HG02938 (cell line): ENCODE measurements around the gene TMEM39A.
A peak's percentile ranks its signal among the peaks of the same experiment; 100 is the strongest.

Experiments
- ATAC-seq: cut with Tn5 transposase; IDR thresholded peaks from one replicate; pipeline ENCODE4 v1.9.1; 2021; ENCODE audit warnings: mild to moderate bottlenecking, moderate library complexity; ENCODE audit not compliant: unreplicated experiment

The TMEM39A gene

DNA sequence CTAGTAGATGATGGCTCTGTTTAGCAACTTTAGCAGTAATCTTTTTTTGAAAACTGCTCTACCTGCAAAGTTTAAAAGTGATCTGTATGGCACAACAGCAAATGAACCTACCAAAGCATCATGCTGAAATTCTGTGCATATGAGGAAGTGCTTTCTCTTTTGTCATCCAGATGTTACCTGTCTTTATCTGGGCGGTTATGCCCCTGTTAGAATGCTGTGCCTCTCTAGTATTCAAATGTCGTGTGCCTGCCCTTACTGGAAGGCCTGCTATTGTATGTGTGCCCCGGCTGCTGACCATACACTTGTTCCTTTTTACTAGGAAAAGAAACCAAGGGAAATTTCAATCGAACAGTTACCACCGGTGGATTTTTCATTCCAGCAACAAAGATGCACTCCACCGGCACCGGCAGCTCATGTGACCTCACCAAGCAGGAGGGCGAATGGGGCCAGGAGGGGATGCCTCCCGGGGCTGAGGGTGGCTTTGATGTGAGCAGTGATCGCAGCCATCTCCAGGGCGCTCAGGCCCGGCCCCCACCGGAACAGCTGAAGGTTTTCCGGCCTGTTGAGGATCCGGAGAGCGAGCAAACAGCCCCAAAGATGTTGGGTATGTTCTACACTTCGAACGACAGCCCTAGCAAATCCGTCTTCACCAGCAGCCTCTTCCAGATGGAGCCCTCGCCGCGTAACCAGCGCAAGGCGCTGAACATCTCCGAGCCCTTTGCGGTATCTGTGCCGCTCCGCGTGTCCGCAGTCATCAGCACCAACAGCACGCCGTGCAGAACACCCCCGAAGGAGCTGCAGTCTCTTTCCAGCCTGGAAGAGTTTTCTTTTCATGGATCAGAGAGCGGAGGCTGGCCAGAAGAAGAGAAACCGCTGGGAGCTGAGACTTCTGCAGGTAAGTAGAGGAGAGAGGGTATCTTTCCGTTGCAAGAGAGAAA, 61.6 kb downstream of the TMEM39A start:
- peak; percentile 77 for ATAC-seq

DNA sequence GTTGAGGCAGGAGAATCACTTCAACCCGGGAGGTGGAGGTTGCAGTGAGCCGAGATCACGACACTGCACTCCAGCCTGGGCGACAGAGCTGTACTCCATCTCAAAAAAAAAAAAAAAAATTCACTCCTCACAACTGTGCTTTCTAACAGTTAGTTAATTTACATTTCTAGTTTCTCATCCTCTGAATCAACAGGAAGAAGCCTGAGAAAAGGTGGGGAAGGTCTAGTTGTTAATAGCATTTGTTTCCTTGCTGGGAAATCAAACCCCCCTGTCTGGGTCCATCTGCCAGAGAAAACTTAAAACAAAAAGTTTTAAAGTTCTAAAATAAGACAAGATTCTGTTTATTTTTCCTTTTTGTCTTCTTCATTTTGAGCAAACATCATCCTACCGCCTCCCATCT, 62.3 kb downstream of the TMEM39A start:
- ATAC-seq = peak; percentile 41

DNA sequence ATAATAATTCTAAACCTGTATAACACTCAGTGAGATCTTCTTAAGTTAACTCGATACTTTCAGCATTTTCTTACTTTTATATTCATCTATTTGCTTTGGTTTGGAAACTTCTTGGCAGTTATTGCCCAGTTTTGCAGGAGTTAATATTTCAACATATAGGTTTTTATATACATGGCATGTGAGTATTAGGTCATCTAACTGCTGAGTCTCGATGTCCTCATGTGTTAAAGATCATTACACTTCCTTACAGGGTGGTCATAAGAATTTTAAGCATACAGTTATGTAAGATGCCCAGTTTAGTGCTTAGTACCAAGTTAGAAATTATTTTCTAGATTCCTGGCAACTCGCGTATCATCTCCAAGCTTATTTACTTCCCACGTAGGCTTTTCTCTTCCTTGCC, 62.9 kb downstream of the TMEM39A start:
- ATAC-seq = no peak

DNA sequence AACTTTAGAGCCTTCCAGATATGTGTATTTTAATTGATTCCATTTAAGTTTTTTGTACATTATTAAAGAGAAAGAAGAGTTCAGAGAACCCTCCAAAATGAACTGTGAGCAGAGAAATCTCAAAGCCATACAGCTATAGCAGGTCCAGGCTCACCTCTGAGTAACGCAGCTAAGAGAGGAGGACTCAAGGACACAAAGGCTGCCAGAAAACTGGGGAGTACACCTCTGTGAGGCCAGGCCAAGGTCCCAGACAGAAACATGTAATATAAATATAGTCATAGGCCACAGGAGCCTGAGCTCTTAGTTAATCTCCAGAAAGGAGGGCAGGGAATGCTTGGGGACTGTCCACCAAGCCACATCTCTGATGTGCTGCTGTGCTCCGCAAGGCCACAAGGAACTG, 66.5 kb downstream of the TMEM39A start:
- no peak for ATAC-seq

DNA sequence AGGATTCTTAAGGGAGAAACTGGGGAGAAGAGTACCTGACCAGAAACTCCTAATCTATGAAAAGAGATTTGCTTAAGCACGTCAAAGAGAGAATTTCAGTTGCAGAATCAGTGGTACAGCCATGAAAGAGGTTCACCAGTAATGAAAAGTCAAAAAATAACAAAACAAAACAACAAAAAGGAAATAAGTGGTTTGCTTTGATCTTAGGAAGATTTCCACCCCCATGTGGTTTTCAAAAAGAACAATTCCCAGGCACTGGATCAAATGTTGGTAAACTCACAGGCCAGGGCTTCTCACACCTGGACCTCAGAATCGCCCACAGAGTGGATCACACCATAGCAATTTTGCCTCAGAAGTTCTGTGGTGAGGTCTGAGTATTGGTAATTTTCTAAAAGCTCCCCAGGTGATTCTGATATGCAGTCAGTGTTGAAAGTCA, 67.5 kb downstream of the TMEM39A start:
- peak; percentile 73 for ATAC-seq

DNA sequence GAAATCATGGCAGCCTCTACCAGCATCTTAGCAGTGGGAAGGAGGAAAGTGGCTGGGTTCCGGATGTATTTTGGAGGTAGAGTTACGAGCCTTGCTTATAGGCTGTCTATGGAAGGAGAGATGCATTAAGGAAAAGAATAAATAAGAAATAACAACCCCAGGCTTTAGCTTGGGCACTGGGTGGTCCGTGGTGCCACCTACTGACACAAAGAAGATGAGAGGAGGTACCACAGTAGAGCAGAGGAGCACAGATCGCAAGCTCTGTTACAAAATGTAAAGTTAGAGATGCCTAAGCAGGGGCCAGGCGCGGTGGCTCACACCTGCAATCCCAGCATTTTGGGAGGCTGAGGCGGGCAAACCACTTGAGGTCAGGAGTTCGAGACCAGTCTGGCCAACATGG, 74.8 kb downstream of the TMEM39A start:
- no peak for ATAC-seq

DNA sequence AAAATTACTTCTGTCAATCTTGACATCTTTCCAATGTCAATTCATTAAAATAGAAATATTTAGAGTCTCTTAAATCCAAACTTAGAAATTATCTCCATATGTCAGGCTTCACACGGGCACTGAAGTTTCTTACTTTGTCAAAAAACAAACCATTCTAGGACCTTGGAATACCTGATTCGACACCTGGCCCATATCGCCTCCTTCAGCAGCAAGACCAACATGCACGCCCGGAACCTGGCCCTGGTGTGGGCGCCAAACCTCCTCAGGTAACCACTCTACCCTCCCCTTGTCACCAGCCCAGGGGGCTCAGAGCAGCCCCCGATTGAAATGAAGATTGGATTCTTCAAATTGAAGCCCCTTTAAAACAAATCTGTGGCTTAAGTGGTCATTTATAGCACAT, 81.3 kb downstream of the TMEM39A start:
- no peak for ATAC-seq

DNA sequence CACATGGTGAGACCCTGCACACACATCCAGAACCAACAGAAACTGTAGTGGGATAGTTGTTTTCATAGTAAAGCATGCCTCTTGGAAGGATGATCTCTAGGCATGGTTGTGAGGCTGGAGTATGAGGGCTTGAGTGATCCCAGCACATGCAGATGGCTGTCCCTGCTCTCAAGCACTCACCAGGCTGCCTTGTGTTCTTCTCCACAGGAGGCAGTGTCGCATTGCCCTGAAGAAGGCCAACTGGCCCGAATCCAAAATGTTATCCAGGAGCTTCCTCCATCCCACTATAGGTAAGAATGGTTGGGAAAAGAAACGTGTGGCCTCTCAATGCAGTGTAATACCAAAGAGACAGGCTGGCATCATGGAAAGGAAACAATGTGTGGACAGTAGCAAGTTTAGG, 82.7 kb downstream of the TMEM39A start:
- ATAC-seq = no peak
